Measurements from ENCODE around the gene HRAS.

Gene HRAS

GRCh38 chr11:573146-573759 is 37.9 kb upstream of the HRAS start:
- DNase-seq (ENCODE audit: insufficient read length, low spot score) (no peak), FAIRE-seq (no peak)
- TF ChIP-seq POLR2A (IDR thresholded peaks at IDR 0.05; ENCODE audit: low read depth, low read length), result no peak

GRCh38 chr11:571802-572185 is 36.4 kb upstream of the HRAS start:
- no peak for FAIRE-seq
- DNase-seq (ENCODE audit: insufficient read length, low spot score), result no peak
- TF ChIP-seq POLR2A (IDR thresholded peaks at IDR 0.05; ENCODE audit: low read depth, low read length), result no peak

GRCh38 chr11:569158-569885 is 33.9 kb upstream of the HRAS start:
- no peak for DNase-seq (ENCODE audit: insufficient read length, low spot score)
- FAIRE-seq, result no peak
- peak; percentile 8; the same call in 1 of the 2 replicates for TF ChIP-seq POLR2A (IDR thresholded peaks at IDR 0.05; ENCODE audit: low read depth, low read length)

- DNase-seq (ENCODE audit: insufficient read length, low spot score) (peak; percentile 99), FAIRE-seq (no peak)
- TF ChIP-seq POLR2A (IDR thresholded peaks at IDR 0.05; ENCODE audit: low read depth, low read length), result peak; percentile 68; the same call in 1 of the 2 replicates
Measured at GRCh38 chr11:568306-569157, 33.2 kb upstream of the HRAS start.

GRCh38 chr11:567629-568292 is 32.4 kb upstream of the HRAS start:
- FAIRE-seq (no peak), DNase-seq (ENCODE audit: insufficient read length, low spot score) (no peak)
- TF ChIP-seq POLR2A (IDR thresholded peaks at IDR 0.05; ENCODE audit: low read depth, low read length), result peak; percentile 27; the same call in 1 of the 2 replicates

GRCh38 chr11:567011-567628 is 31.7 kb upstream of the HRAS start:
- DNase-seq (ENCODE audit: insufficient read length, low spot score) (no peak), FAIRE-seq (no peak)
- TF ChIP-seq POLR2A (IDR thresholded peaks at IDR 0.05; ENCODE audit: low read depth, low read length), result no peak

- DNase-seq (ENCODE audit: insufficient read length, low spot score) (no peak), FAIRE-seq (no peak)
- TF ChIP-seq POLR2A (IDR thresholded peaks at IDR 0.05; ENCODE audit: low read depth, low read length), result peak; percentile 2; the same call in 1 of the 2 replicates
Measured at GRCh38 chr11:565921-566509, 30.6 kb upstream of the HRAS start.

- TF ChIP-seq POLR2A (IDR thresholded peaks at IDR 0.05; ENCODE audit: low read depth, low read length), result peak; percentile 11; the same call in 1 of the 2 replicates
- no peak for DNase-seq (ENCODE audit: insufficient read length, low spot score)
- FAIRE-seq, result no peak
Measured at GRCh38 chr11:563812-564578, 28.6 kb upstream of the HRAS start.

GRCh38 chr11:563066-563811 is 27.9 kb upstream of the HRAS start:
- 0 out of 2 replicates have a peak, but pooled peaks have one; percentile 9 for TF ChIP-seq POLR2A (IDR thresholded peaks at IDR 0.05; ENCODE audit: low read depth, low read length)
- DNase-seq (ENCODE audit: insufficient read length, low spot score) (no peak), FAIRE-seq (no peak)

- FAIRE-seq, result no peak
- TF ChIP-seq POLR2A (IDR thresholded peaks at IDR 0.05; ENCODE audit: low read depth, low read length), result no peak
- DNase-seq (ENCODE audit: insufficient read length, low spot score), result no peak
Measured at GRCh38 chr11:562046-562645, 26.8 kb upstream of the HRAS start.

Measured in H54 (cell line).